Upper lobe of left lung (tissue), 6 donors: ENCODE results near the gene PTPRO. TPM values are rescaled to one million over a fixed set of nuclear protein-coding genes. Genes with fewer than 3 reads are reported as not detected.
A peak's percentile ranks its signal among the peaks of the same experiment; 100 is the strongest.

Source experiments
- ATAC-seq, 2 donors: fragments of 200-7000 bp; cut with Tn5 transposase; one replicate each; pipeline ENCODE4 v1.9.1; 2022; ENCODE audit warnings: mild to moderate bottlenecking in 2 of 2, moderate library complexity in 2 of 2; ENCODE audit not compliant: low FRiP score in 2 of 2
- DNase-seq, 2 donors: peaks; one replicate each; pipeline ENCODE4 v3.0.0-alpha.2; 2019 to 2020
- H3K27ac ChIP-seq, 4 donors: fragments of 200-600 bp; sonication (generic); one replicate each; pipeline ENCODE4 v1.5.1; 2016 to 2019
- H3K27me3 ChIP-seq, 4 donors: fragments of 200-600 bp; sonication (generic); one replicate each; pipeline ENCODE4 v1.5.1; 2017 to 2019
- H3K36me3 ChIP-seq, 4 donors: fragments of 200-600 bp; sonication (generic); one replicate each; pipeline ENCODE4 v1.5.1; 2016 to 2019
- H3K4me1 ChIP-seq, 4 donors: fragments of 200-600 bp; sonication (generic); one replicate each; pipeline ENCODE4 v1.5.1; 2018 to 2019
- H3K4me3 ChIP-seq, 4 donors: fragments of 200-600 bp; sonication (generic); one replicate each; pipeline ENCODE4 v1.5.1; 2017 to 2019; ENCODE audit warnings: mild to moderate bottlenecking in 2 of 4, moderate library complexity in 1 of 4
- H3K9me3 ChIP-seq, 4 donors: fragments of 200-600 bp; sonication (generic); one replicate each; pipeline ENCODE4 v1.5.1; 2018 to 2019
- CTCF ChIP-seq, 6 experiments: fragments of 450-650 bp in 4 of 6; fragments of 200-600 bp in 2 of 6; sonication (generic) in 2 of 6; IDR thresholded peaks; one replicate each; pipeline ENCODE4 v1.5.1; 2016 to 2019; ENCODE audit warnings: antibody characterized with exemption in 6 of 6
- EP300 ChIP-seq, 4 donors: sonication (generic); formaldehyde crosslinking; IDR thresholded peaks; one replicate each; pipeline ENCODE4 v1.5.1; 2017; ENCODE audit warnings: antibody characterized with exemption in 4 of 4, control low read depth in 2 of 4
- POLR2A ChIP-seq, 4 donors: fragments of 450-650 bp; IDR thresholded peaks; one replicate each; pipeline ENCODE4 v1.5.1; 2016 to 2017; ENCODE audit warnings: antibody characterized with exemption in 4 of 4, mild to moderate bottlenecking in 2 of 4
- POLR2AphosphoS5 ChIP-seq, 2 donors: sonication (generic); formaldehyde crosslinking; IDR thresholded peaks; one replicate each; pipeline ENCODE4 v1.5.1; 2017; ENCODE audit warnings: antibody characterized with exemption in 2 of 2
- WGBS, 2 donors: methylation state at CpG; one replicate each; pipeline ENCODE4 v1.1.5; 2017 to 2018; 5-methylcytosine and 5-hydroxymethylcytosine counted together
- total RNA-seq, 6 donors: library from RNA; depleted of rRNA in 4 of 6; stranded (reverse); fragments of >200 nt in 4 of 6; gene quantifications; one replicate each; pipeline versions ENCODE4 v1.1.0 to v1.2.1, GENCODE V29; 2016 to 2021
- donor health status: DM: no; HTN: no; CAD: no; lungs with moderate emphysema.
- donor health status: DM: no; HTN: yes; CAD: no; lungs with severe emphysema.

The PTPRO gene
- total RNA-seq, 6 donors from 2014 or later = 3.6 to 19.0 (median 8.4) TPM

DNA sequence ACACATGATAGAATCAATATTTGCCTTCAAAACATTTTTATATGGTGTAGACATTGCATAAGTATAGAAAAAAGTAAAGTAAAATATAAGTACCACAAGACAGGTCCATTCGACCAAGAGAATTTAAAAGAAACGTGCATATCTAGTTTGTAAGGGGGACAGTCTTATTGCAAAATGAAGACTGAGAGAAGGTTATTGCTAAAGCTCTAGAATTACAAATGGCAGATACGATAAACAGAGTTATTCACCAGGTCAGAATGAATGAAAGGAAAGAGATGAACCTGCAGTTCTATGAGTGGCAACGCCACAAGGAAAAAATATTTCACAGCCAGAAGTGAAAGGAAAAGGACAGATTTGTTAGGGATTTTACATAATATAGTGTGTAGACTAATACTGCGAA is 224.8 kb downstream of the PTPRO start:
- 79 to 86% methylated on average over 5 of the region's 5 CpGs for WGBS, 2 donors
- peak overlapping the region in 1 of 4 donors; percentile 21 for H3K4me3 ChIP-seq
- H3K9me3 ChIP-seq = no peaks in the 10 kb centered on the region
- H3K4me1 ChIP-seq = peaks cover 0 to 3% (median 0%) of the 10 kb centered on the region in 4 donors
- ATAC-seq (no peak), DNase-seq (no peak)
- no peak for TF ChIP-seq EP300 (IDR thresholded peaks at IDR 0.05)
- TF ChIP-seq CTCF (IDR thresholded peaks at IDR 0.05) = no peak
- no peak for TF ChIP-seq POLR2A (IDR thresholded peaks at IDR 0.05)
- TF ChIP-seq POLR2AphosphoS5 (IDR thresholded peaks at IDR 0.05) = no peak
- H3K27me3 ChIP-seq = no peaks in the 10 kb centered on the region
- no peaks in the 10 kb centered on the region for H3K36me3 ChIP-seq
- peak overlapping the region in 3 of 4 donors; percentile 8 to 69 (median 65) for H3K27ac ChIP-seq

DNA sequence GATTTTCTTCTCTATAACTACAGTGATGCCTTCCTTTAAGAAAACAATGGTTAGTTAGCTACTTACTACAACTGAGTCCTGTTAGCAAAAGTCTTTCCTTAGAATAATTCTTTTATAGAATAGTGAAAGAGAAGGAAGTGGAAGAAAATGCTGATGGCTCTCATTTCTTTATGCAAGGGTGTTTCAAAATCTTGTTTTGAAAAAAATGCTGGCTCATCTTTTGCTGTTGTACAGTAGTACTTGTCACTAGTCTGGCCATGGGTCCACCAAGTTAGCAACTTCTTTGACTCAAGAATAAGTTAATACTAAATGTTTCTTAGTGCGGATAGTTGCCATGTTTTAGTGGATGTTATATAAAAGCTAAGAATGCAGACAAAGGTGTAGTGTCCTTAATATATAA is 225.4 kb downstream of the PTPRO start:
- H3K27ac ChIP-seq = peak overlapping the region in 1 of 4 donors; percentile 69
- ATAC-seq = peak in 1 of 2 donors; percentile 37

GRCh38 chr12:15550793-15551192 is 228.5 kb downstream of the PTPRO start:
- H3K27ac ChIP-seq = no peak overlapping the region
- ATAC-seq = no peak
- no peak for DNase-seq
- H3K27me3 ChIP-seq = no peaks in the 10 kb centered on the region
- no peaks in the 10 kb centered on the region for H3K36me3 ChIP-seq
- no peaks in the 10 kb centered on the region for H3K4me1 ChIP-seq
- TF ChIP-seq CTCF (IDR thresholded peaks at IDR 0.05) (no peak), POLR2AphosphoS5 (IDR thresholded peaks at IDR 0.05) (no peak), POLR2A (IDR thresholded peaks at IDR 0.05) (no peak), EP300 (IDR thresholded peaks at IDR 0.05) (no peak)
- WGBS, 2 donors = 80 to 92% methylated on average over 4 of the region's 4 CpGs
- no peaks in the 10 kb centered on the region for H3K9me3 ChIP-seq
- no peak overlapping the region for H3K4me3 ChIP-seq

More for the DNA sequence above, 225.4 kb downstream of the PTPRO start:
- no peaks in the 10 kb centered on the region for H3K36me3 ChIP-seq
- H3K4me3 ChIP-seq = peak overlapping the region in 1 of 4 donors; percentile 21
- WGBS, 2 donors = 88 to 94% methylated on average over 1 of the region's 1 CpG
- H3K9me3 ChIP-seq = no peaks in the 10 kb centered on the region
- DNase-seq = no peak
- no peaks in the 10 kb centered on the region for H3K27me3 ChIP-seq
- no peak for TF ChIP-seq POLR2AphosphoS5 (IDR thresholded peaks at IDR 0.05)
- TF ChIP-seq POLR2A (IDR thresholded peaks at IDR 0.05) = no peak
- no peak for TF ChIP-seq EP300 (IDR thresholded peaks at IDR 0.05)
- no peak for TF ChIP-seq CTCF (IDR thresholded peaks at IDR 0.05)
- peaks cover 0 to 3% (median 0%) of the 10 kb centered on the region in 4 donors for H3K4me1 ChIP-seq

- Histone ChIP-seq H3K27me3 (no peaks in the 10 kb centered on the region), H3K4me1 (no peaks in the 10 kb centered on the region), H3K27ac (no peak overlapping the region), H3K4me3 (no peak overlapping the region), H3K9me3 (no peaks in the 10 kb centered on the region), H3K36me3 (no peaks in the 10 kb centered on the region)
- DNase-seq (no peak), ATAC-seq (no peak)
- WGBS, 2 donors = 93 to 98% methylated on average over 2 of the region's 2 CpGs
- TF ChIP-seq CTCF (IDR thresholded peaks at IDR 0.05) = no peak
- TF ChIP-seq POLR2AphosphoS5 (IDR thresholded peaks at IDR 0.05) = no peak
- no peak for TF ChIP-seq POLR2A (IDR thresholded peaks at IDR 0.05)
- no peak for TF ChIP-seq EP300 (IDR thresholded peaks at IDR 0.05)
These were observed 233.1 kb downstream of the PTPRO start for GRCh38 chr12:15555446-15555845.

DNA sequence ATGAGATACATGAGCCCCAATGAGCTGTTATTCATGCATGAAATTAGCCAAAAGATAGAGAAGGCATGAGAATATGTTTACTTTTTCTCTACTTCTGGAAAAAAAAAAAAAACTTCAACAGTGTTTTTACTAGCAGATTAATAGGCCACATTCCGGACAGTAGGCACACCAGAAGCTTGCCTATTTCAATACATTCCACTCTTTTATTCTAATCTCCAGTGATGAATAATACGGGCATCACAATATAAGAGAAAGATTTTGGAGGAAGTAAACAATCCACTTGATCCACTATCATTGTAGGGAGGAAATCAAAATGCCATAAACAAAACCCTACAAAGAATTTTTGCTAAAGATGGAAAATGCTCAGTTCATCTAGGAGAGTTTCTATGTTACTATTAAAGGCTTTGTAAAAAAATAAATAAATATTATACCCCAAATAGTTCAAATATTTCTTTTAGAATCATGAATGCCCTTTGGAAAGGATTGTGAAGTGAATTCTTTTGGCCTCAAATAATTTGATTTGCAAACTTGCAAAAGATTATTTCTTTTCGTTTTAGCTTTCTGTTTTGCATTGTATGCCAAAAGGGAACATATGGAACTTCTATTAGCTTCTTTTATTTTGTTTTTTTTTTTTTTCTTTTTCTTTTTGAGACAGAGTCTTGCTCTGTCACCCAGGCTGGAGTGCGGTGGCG is 234.2 kb downstream of the PTPRO start:
- no peak for TF ChIP-seq POLR2A (IDR thresholded peaks at IDR 0.05)
- no peak for TF ChIP-seq EP300 (IDR thresholded peaks at IDR 0.05)
- no peak for TF ChIP-seq CTCF (IDR thresholded peaks at IDR 0.05)
- no peak for TF ChIP-seq POLR2AphosphoS5 (IDR thresholded peaks at IDR 0.05)
- no peaks in the 10 kb centered on the region for H3K9me3 ChIP-seq
- H3K27ac ChIP-seq = no peak overlapping the region
- H3K27me3 ChIP-seq = no peaks in the 10 kb centered on the region
- DNase-seq = no peak
- no peaks in the 10 kb centered on the region for H3K36me3 ChIP-seq
- ATAC-seq = no peak
- H3K4me1 ChIP-seq = no peaks in the 10 kb centered on the region
- WGBS, 2 donors = 69 to 72% methylated on average over 5 of the region's 5 CpGs
- H3K4me3 ChIP-seq = no peak overlapping the region
